NCI-H526 (cell line): ENCODE data around the gene TMEM242.

Experiments
- DNase-seq, 2 experiments: peaks; one replicate each; lab custom pipeline; 2025; lab: John Stamatoyannopoulos, UW

Gene TMEM242

GRCh38 chr6:157249826-157250225 is 73.5 kb downstream of the TMEM242 start:
- DNase-seq = no peak

- no peak for DNase-seq
These were observed 75.1 kb downstream of the TMEM242 start for GRCh38 chr6:157248264-157248663.

GRCh38 chr6:157246771-157247484 is 76.4 kb downstream of the TMEM242 start:
- no peak for DNase-seq

- DNase-seq = no peak
These were observed 77.2 kb downstream of the TMEM242 start for GRCh38 chr6:157246048-157246630.

- no peak for DNase-seq
These were observed 77.9 kb downstream of the TMEM242 start for GRCh38 chr6:157245436-157245835.

GRCh38 chr6:157244780-157245179 is 78.5 kb downstream of the TMEM242 start:
- DNase-seq = no peak

- DNase-seq = no peak
These were observed 79.1 kb downstream of the TMEM242 start for GRCh38 chr6:157244175-157244574.

GRCh38 chr6:157242791-157243190 is 80.5 kb downstream of the TMEM242 start:
- DNase-seq = no peak

GRCh38 chr6:157240960-157241311 is 82.4 kb downstream of the TMEM242 start:
- no peak for DNase-seq

GRCh38 chr6:157240059-157240959 is 83.0 kb downstream of the TMEM242 start:
- DNase-seq = peak; percentile 14 to 68

- no peak for DNase-seq
These were observed 83.7 kb downstream of the TMEM242 start for GRCh38 chr6:157239671-157240058.
